ENCODE measurements around the gene WFDC6.

- no peak for TF ChIP-seq CTCF (IDR thresholded peaks at IDR 0.05)
- TF ChIP-seq POLR2A (IDR thresholded peaks at IDR 0.05): no peak
Observed at GRCh38 chr20:45507011-45507820, 32.1 kb downstream of the WFDC6 start.
